HepG2 (cell line): ENCODE results near the gene STARD13. TPM values are rescaled to one million over a fixed set of nuclear protein-coding genes. Genes with fewer than 3 reads are reported as not detected.

Source experiments
- BRD4 ChIP-seq: sonication (generic); formaldehyde crosslinking; IDR thresholded peaks from 2 replicates; pipeline ENCODE4 v1.4.0; 2020; ENCODE audit warnings: missing genetic modification reagents
- FOXO1 ChIP-seq: sonication (generic); formaldehyde crosslinking; IDR thresholded peaks from 2 replicates; pipeline ENCODE4 v1.4.0; 2020; ENCODE audit warnings: missing genetic modification reagents
- HES4 ChIP-seq: sonication (generic); formaldehyde crosslinking; IDR thresholded peaks from 2 replicates; pipeline ENCODE4 v1.9.0; 2021; ENCODE audit warnings: mild to moderate bottlenecking, missing genetic modification reagents, borderline replicate concordance
- HOXA7 ChIP-seq: sonication (generic); formaldehyde crosslinking; IDR thresholded peaks from 2 replicates; pipeline ENCODE4 v1.8.1; 2022; ENCODE audit warnings: mild to moderate bottlenecking, missing genetic modification reagents, moderate library complexity
- IKZF1 ChIP-seq: fragments of 450-650 bp; IDR thresholded peaks from 2 replicates; pipeline ENCODE4 v1.7.1; 2016
- KLF16 ChIP-seq, 2 experiments: sonication (generic) in 1 of 2; formaldehyde crosslinking in 1 of 2; IDR thresholded peaks; 2 replicates each; pipeline versions ENCODE4 v1.6.1 to v1.8.0; 2016 to 2023; ENCODE audit warnings: missing genetic modification reagents in 2 of 2, missing compliant biosample characterization in 1 of 2
- MIER3 ChIP-seq: IDR thresholded peaks from 2 replicates; pipeline ENCODE4 v1.6.1; 2016; ENCODE audit warnings: missing compliant biosample characterization, borderline replicate concordance
- NFKBIZ ChIP-seq: IDR thresholded peaks from 2 replicates; pipeline ENCODE4 v1.6.1; 2018; ENCODE audit warnings: missing genetic modification reagents, missing compliant biosample characterization
- NR2F2 ChIP-seq: IDR thresholded peaks from 2 replicates; pipeline ENCODE4 v1.6.1; 2012; ENCODE audit warnings: low read depth, inconsistent platforms, borderline replicate concordance
- SIN3B ChIP-seq: fragments of 150-350 bp; IDR thresholded peaks from 2 replicates; pipeline ENCODE4 v1.6.1; 2014; ENCODE audit warnings: low read length
- SP1 ChIP-seq, 2 experiments: fragments of 450-650 bp in 1 of 2; sonication (generic) in 1 of 2; formaldehyde crosslinking in 1 of 2; IDR thresholded peaks; 2 replicates each; pipeline versions ENCODE4 v1.4.0 to v1.6.1; 2016 to 2020; ENCODE audit warnings: missing genetic modification reagents in 1 of 2
- TBX2 ChIP-seq: sonication (generic); formaldehyde crosslinking; IDR thresholded peaks from 2 replicates; pipeline ENCODE4 v1.5.0; 2020; ENCODE audit warnings: missing genetic modification reagents, mild to moderate bottlenecking, borderline replicate concordance
- ZFP36L1 ChIP-seq: sonication (generic); formaldehyde crosslinking; IDR thresholded peaks from 2 replicates; pipeline ENCODE4 v1.8.0; 2022; ENCODE audit warnings: mild to moderate bottlenecking, missing genetic modification reagents, moderate library complexity
- ZFP62 ChIP-seq: sonication (generic); formaldehyde crosslinking; IDR thresholded peaks from 2 replicates; pipeline ENCODE4 v1.4.0; 2020; ENCODE audit warnings: missing genetic modification reagents
- ZNF460 ChIP-seq: sonication (generic); formaldehyde crosslinking; IDR thresholded peaks from 2 replicates; pipeline ENCODE4 v1.5.1; 2020; ENCODE audit warnings: missing genetic modification reagents, mild to moderate bottlenecking, borderline replicate concordance
- ZNF563 ChIP-seq: sonication (generic); formaldehyde crosslinking; IDR thresholded peaks from 2 replicates; pipeline ENCODE4 v1.8.0; 2022; ENCODE audit warnings: mild to moderate bottlenecking, moderate library complexity, missing genetic modification reagents
- polyA plus RNA-seq, 8 experiments: library from polyadenylated mRNA; depleted of rRNA in 3 of 8; stranded (reverse) in 7 of 8; unstranded in 1 of 8; fragments of >200 nt; fragmentation: Illumina TruSeq in 4 of 8; extraction: Trizol in 4 of 8; gene quantifications; 2 replicates each; pipeline versions ENCODE4 v1.2.1 to v1.2.3, GENCODE V29; 2011 to 2016; ENCODE audit warnings: low read depth in 4 of 8, missing spikeins in 1 of 8, mixed read lengths in 1 of 8; ENCODE audit not compliant: insufficient read depth in 1 of 8
- total RNA-seq, 5 experiments: library from RNA; depleted of rRNA; stranded (reverse); fragments of >200 nt; fragmentation: Illumina TruSeq; extraction: Trizol; gene quantifications; 2 replicates each; pipeline ENCODE4 v1.2.3, GENCODE V29; 2016; ENCODE audit warnings: low read depth in 1 of 5
- TF ChIP-seq, protein P1 (sequence below): sonication (generic); formaldehyde crosslinking; IDR thresholded peaks from 2 replicates; pipeline ENCODE4 v1.8.0; 2022; ENCODE audit warnings: mild to moderate bottlenecking, missing genetic modification reagents, moderate library complexity
- TF ChIP-seq, protein P2 (sequence below): sonication (generic); formaldehyde crosslinking; IDR thresholded peaks from 2 replicates; pipeline ENCODE4 v1.4.0; 2020; ENCODE audit warnings: missing genetic modification reagents
- TF ChIP-seq, protein P3 (sequence below): sonication (generic); formaldehyde crosslinking; IDR thresholded peaks from 2 replicates; pipeline ENCODE4 v1.5.0; 2020; ENCODE audit warnings: missing genetic modification reagents
- TF ChIP-seq, protein P4 (sequence below): sonication (generic); formaldehyde crosslinking; conservative IDR thresholded peaks from 2 replicates; pipeline ENCODE4 v1.4.0; 2020; ENCODE audit warnings: missing genetic modification reagents
- TF ChIP-seq, protein P5 (sequence below): IDR thresholded peaks from 2 replicates; pipeline ENCODE4 v1.6.1; 2012; ENCODE audit warnings: inconsistent platforms
- TF ChIP-seq, protein P6 (sequence below): sonication (generic); formaldehyde crosslinking; conservative IDR thresholded peaks from 2 replicates; pipeline ENCODE4 v1.8.0; 2022; ENCODE audit warnings: mild to moderate bottlenecking, moderate library complexity, missing genetic modification reagents

The STARD13 gene
- total and polyA plus RNA-seq, 2 of the 13 experiments (the other 11 are each of a cell fraction or from before 2014, with no cell fraction given), result 12.8 to 14.3 TPM

DNA sequence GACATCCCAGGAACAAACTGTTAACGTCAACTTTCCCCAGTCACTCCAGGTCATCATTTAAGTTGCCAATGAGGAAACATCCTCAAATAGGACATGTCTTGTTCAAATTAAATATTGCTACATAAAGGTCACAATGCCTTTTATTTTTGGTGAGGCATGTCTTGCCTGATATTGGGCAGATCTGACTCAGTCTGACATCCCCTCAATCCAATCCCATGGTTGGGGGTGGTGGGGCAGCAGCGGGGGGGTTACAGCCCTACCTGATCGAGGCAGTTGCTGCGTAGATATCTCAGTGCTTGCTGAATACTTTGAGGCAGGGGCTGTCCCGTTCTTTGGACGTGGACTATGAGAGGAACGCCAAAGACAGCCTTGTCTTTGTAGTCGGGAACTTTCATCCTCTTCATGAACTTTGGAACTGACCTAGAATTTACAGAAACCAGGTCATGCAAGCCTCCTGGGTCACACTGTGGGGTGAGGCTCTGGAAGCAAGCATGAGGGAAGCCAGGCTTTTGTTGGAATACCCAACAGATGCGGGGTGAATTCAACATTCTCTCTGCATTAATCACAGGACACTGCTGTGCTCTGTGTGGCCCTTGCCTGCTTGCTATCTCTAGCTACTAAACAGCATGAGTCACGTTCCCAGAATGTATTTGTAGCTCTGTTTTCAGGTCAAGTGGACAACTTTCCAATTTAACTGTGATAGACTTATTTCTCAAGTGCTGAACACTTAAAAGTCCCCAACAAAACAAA lies 159.6 kb downstream of the STARD13 start (continued):
- TF ChIP-seq, protein P1, sequence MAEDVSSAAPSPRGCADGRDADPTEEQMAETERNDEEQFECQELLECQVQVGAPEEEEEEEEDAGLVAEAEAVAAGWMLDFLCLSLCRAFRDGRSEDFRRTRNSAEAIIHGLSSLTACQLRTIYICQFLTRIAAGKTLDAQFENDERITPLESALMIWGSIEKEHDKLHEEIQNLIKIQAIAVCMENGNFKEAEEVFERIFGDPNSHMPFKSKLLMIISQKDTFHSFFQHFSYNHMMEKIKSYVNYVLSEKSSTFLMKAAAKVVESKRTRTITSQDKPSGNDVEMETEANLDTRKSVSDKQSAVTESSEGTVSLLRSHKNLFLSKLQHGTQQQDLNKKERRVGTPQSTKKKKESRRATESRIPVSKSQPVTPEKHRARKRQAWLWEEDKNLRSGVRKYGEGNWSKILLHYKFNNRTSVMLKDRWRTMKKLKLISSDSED (CRISPR knock-in tag), result no peak
- TF ChIP-seq MIER3 (CRISPR knock-in tag) (peak; percentile 84; the same call in 1 of the 2 replicates), KLF16 (CRISPR knock-in tag; IDR thresholded peaks at IDR 0.05) (peak in 1 of 2 experiments; percentile 68; a peak in 1 of 4 replicates), NFKBIZ (CRISPR knock-in tag) (no peak; the same call in 1 of the 2 replicates), ZNF460 (no peak), SP1 (IDR thresholded peaks at IDR 0.05) (no peak), SP1 (CRISPR knock-in tag; IDR thresholded peaks at IDR 0.05) (no peak), HES4 (no peak), ZNF563 (no peak), HOXA7 (no peak), TBX2 (peak; percentile 93), BRD4 (no peak), IKZF1 (no peak), ZFP36L1 (CRISPR knock-in tag) (no peak), ZFP62 (CRISPR knock-in tag) (no peak), FOXO1 (CRISPR knock-in tag) (peak; percentile 85), SIN3B (no peak), NR2F2 (peak; percentile 80)
- TF ChIP-seq, protein P2, sequence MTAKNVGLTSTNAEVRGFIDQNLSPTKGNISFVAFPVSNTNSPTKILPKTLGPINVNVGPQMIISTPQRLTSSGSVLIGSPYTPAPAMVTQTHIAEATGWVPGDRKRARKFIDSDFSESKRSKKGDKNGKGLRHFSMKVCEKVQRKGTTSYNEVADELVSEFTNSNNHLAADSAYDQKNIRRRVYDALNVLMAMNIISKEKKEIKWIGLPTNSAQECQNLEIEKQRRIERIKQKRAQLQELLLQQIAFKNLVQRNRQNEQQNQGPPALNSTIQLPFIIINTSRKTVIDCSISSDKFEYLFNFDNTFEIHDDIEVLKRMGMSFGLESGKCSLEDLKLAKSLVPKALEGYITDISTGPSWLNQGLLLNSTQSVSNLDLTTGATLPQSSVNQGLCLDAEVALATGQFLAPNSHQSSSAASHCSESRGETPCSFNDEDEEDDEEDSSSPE (CRISPR knock-in tag), result no peak; the same call in 1 of the 2 replicates
- TF ChIP-seq, protein P3, sequence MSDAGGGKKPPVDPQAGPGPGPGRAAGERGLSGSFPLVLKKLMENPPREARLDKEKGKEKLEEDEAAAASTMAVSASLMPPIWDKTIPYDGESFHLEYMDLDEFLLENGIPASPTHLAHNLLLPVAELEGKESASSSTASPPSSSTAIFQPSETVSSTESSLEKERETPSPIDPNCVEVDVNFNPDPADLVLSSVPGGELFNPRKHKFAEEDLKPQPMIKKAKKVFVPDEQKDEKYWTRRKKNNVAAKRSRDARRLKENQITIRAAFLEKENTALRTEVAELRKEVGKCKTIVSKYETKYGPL (CRISPR knock-in tag), result no peak; the same call in 1 of the 2 replicates
- TF ChIP-seq, protein P4, sequence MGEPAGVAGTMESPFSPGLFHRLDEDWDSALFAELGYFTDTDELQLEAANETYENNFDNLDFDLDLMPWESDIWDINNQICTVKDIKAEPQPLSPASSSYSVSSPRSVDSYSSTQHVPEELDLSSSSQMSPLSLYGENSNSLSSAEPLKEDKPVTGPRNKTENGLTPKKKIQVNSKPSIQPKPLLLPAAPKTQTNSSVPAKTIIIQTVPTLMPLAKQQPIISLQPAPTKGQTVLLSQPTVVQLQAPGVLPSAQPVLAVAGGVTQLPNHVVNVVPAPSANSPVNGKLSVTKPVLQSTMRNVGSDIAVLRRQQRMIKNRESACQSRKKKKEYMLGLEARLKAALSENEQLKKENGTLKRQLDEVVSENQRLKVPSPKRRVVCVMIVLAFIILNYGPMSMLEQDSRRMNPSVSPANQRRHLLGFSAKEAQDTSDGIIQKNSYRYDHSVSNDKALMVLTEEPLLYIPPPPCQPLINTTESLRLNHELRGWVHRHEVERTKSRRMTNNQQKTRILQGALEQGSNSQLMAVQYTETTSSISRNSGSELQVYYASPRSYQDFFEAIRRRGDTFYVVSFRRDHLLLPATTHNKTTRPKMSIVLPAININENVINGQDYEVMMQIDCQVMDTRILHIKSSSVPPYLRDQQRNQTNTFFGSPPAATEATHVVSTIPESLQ (CRISPR knock-in tag), result no peak
- TF ChIP-seq, protein P5, sequence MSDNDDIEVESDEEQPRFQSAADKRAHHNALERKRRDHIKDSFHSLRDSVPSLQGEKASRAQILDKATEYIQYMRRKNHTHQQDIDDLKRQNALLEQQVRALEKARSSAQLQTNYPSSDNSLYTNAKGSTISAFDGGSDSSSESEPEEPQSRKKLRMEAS, result peak; percentile 73
- TF ChIP-seq, protein P6, sequence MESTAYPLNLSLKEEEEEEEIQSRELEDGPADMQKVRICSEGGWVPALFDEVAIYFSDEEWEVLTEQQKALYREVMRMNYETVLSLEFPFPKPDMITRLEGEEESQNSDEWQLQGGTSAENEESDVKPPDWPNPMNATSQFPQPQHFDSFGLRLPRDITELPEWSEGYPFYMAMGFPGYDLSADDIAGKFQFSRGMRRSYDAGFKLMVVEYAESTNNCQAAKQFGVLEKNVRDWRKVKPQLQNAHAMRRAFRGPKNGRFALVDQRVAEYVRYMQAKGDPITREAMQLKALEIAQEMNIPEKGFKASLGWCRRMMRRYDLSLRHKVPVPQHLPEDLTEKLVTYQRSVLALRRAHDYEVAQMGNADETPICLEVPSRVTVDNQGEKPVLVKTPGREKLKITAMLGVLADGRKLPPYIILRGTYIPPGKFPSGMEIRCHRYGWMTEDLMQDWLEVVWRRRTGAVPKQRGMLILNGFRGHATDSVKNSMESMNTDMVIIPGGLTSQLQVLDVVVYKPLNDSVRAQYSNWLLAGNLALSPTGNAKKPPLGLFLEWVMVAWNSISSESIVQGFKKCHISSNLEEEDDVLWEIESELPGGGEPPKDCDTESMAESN, result no peak
